ENCODE measurements around the gene SPTBN5.

Gene SPTBN5

DNA sequence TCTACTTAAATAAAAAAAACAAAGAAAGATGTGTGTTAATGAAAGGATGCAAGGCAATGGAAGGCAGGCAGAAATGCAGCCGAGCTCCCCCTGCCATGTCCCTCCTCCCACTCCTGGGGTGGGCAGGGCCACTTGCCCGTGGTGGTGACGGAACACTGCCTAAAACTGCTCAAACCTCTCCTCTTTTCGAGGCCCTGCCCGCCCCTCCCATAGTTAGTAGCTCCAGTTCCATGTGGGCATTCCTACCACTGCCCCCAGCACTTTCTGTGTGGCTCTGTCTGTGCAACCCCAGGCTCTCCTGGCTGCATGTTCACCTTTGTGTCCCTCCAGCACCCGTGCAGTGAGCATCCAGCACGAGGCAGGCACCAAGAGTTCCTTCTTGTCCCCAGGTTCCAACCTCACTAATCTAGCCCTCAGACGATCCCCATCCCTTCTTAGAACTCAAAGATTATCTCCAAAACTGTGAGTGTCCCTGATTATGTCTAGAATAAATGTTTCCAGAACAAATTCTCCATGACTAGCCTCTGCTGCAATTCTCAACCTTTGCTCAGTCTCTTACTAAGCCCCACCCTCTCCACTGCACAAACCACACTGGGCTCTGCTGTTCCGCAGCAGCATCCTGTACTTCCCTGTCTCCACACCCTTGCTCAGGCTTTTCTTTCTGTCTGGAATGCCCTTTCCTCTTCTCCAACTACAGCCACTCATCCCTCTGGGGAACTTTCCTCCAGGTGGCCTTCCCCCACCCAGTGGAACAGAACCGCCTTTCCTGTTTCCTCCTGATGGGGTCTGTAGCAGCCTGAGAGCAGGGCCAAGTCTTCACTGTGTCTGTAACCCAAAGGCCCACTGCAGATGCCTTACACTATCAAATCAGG, 32.6 kb upstream of the SPTBN5 start:
- no peak for DNase-seq (ENCODE audit: low read depth in 3 of 3)

DNA sequence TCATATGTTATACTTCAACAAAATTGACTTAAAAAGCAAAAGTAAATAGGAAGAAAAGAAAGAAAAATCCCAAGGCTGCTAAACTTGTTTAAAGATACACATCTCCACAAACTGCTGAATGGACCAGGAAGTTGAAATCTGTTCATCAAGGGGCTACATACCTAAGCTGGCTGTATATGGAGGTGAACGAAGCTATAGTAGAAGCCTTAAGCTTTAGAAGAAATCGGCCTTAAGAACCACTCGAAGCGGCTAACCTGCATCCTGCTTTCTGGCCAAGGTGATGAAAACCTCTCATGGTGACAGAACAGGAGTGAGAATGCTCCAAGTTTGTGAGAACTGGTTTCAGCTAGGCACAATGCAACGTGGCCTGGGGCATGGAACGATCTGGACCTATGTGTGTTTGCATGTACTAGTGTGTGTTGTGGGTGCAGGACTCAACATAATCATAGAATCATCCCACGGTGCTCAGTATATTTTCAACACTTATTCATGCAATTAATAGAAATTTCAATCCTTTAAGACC, 31.3 kb upstream of the SPTBN5 start:
- no peak for DNase-seq (ENCODE audit: low read depth in 3 of 3)

DNA sequence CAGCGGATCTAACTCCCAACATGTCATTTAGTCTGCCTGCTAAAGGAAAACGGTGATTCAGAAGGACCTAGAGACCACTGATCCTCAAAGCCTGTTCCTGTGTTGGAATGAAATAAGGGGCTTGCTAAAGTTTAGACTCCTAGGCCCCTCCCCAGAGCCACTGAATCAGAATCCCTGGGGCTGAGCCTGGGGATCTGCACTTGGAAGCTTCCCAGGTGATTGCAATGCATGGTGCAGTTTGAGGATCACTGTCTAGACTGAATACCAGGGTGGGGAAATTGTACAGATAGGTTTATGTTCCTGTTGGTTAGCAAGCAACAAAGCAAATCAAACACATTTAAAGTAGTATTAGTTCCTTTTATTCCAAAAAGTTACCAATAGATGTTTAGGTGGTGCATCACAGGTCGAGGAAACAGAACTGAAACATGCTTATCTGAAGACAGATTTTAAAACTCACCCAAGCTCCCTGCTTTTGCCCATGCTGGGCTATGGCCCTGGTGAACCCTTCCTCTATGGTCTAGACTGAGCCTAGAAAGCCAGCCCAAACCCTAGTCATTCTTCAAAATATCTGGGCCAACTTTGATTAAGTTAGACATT, 29.6 kb upstream of the SPTBN5 start:
- no peak for DNase-seq (ENCODE audit: low read depth in 3 of 3)

DNA sequence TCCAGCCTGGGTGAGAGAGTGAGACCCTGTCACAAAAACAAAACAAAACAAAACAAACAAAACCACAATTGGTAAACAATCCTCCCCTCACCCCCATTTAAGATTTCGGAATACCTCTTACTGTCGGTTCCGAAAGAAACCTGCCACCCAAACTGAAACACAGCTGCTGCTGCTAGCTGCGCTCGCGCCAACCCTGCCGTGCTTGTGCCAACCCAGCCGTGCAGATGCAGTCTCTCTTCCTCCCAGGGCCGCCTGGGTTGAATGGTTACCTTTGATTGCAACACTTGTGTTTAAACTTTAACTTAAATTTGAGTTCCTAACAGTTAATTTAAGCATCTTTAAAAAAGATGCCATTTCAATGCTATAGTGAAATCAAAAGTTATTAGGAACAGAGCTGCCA, 28.5 kb upstream of the SPTBN5 start:
- DNase-seq (ENCODE audit: low read depth in 3 of 3) = no peak

DNA sequence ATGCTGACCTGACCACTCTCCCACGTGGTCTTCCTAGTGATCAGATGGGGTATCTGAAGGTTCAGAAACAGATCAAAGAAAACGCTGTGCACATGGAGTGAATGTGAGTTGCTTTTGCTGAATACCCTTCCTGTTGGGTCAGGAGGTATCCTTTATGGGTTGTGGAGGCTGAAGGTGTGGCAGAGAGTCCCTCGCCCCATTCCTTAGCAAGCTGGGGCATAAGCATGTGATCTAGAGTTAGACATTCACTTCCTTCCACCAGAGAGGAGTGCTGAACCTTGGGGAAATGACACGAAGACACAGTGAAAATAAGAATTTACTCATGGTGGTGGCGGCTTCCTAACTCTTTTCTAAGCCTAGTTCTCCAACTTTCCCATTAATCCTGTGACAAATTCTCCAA, 27.8 kb upstream of the SPTBN5 start:
- DNase-seq (ENCODE audit: low read depth in 3 of 3) = no peak

DNA sequence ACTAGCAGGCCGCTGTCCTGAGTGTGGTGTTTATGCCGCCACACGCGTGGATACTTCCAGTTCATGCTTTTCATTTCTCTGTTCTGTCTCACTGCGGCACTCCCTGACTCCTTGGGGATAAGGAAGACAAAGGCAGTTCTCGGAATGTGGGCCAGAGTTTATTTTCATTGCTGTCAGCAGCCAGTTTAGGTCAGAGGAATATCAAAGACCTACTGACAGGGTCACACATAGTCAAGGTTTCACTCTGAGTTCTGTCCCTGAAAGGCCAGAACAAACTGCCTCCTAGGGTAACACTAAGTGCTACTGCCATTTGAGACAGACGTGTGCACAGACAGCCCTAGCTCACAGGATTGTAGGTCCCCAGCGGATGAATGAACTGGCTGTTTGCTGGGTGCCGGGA, 27.3 kb upstream of the SPTBN5 start:
- DNase-seq (ENCODE audit: low read depth in 3 of 3) = no peak

DNA sequence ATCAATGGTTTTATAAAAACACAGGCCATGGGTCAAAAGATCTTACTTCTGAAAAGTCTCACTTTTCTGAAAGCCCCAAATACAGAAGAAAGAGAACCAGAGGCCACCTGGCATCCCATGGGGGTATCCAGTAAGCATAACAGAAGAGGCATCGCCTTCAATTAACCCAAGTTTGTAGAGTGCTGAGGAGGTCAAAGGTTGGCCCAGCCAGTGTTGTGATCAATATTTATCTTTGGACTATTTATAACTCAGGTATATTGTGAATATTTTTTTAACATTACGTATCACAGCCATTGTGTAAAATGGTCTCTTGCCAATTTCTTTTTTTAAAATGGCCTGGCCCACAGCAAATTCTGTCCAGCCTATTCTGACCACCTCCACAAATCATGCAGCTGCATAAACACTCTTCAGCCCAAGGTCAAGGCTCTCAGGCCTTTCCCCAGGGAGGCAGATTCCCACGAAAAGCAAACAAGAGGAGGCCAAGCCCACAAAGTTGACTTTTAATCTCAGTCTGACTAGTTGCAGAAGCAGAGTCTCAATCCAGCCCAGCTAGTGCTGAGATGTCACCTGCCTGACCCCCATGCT, 26.2 kb upstream of the SPTBN5 start:
- no peak for DNase-seq (ENCODE audit: low read depth in 3 of 3)

DNA sequence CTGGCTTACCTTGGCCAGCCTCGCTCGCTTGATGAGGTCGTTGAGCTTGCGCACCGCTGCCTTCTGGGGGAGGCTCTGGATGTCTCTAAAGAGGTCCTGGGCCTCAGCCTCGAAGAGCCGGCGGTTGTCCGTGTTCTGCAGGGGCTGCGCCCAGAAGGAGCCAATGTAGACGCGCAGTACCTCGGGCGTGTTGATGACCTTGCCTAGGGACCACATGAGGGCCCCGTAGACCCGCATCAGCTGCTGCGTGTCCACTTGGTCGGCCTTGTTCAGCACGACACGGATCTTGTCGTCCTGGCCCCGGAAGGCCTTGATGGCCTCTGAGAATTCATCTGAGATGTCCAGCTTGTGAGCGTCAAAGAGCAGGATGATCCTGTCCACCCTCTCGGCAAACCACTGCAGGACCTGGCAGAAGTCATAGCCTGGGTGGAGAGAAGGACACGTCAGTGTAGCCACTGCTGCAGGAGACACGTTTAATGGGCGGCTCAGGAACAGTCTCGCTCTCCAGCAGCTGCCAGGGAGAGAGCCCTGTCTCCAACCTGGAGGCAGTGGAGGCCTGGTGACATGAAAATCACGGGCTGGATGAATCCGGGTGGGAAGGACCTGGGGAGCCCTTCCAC, 25.5 kb upstream of the SPTBN5 start:
- no peak for DNase-seq (ENCODE audit: low read depth in 3 of 3)

DNA sequence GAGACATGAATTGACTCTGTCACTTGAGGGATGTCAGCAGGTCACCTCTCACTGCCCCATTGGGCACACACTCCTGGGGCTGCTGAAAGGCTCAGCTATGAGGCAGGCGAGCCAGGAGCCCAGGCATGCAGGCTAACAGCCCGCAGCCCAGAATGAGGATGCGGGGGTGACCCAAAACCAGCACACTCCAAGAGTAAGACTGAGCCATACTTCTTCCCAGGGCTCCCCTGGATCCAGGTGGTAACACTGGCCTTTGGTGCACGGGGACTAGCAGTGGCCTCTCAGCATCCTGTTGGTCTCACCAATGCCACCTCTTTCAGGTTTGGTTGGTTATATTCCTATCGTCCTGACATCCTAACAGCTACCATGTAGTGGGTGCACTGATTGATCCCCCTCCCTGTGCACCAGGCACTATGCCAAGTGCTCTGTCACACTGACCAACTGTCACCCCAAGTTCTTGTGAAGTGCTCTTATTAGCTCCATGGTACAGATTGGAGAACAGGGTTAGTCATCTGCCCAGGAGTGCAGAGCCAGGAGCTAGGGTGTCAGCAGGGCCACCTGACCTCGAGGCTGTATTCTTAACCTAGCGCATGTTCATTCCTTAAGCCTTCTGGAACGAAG, 24.8 kb upstream of the SPTBN5 start:
- DNase-seq (ENCODE audit: low read depth in 3 of 3) = no peak

DNA sequence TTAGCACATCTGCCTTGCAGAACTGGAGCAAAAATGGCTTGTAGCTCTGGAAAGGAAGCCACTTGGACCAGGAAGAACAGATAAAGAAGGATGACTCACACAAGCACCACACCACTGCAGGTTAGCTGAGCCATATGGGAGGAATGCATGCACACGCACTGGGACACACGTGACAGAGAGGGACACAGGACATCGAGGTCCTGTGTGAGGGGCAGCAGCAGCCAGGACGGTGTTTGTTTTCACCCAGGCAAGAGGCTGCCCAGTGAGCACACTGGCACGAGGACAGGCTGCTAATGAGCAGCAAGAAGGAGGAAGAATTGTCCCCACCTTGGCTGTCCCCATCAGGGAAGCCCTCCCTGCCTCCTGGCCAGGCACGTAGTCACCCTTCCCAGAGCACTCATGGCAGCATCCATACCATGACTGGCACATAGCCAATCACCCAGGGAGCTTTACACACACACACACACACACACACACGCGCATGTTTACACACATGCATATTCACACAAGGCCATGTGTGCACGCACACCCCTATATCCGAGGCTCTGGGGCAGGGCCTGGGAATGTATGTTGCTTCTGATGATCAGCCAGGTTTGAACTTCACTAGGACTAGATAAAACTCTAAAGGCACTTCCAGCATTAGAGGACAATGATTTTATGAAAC, 24.0 kb upstream of the SPTBN5 start:
- no peak for DNase-seq (ENCODE audit: low read depth in 3 of 3)

DNA sequence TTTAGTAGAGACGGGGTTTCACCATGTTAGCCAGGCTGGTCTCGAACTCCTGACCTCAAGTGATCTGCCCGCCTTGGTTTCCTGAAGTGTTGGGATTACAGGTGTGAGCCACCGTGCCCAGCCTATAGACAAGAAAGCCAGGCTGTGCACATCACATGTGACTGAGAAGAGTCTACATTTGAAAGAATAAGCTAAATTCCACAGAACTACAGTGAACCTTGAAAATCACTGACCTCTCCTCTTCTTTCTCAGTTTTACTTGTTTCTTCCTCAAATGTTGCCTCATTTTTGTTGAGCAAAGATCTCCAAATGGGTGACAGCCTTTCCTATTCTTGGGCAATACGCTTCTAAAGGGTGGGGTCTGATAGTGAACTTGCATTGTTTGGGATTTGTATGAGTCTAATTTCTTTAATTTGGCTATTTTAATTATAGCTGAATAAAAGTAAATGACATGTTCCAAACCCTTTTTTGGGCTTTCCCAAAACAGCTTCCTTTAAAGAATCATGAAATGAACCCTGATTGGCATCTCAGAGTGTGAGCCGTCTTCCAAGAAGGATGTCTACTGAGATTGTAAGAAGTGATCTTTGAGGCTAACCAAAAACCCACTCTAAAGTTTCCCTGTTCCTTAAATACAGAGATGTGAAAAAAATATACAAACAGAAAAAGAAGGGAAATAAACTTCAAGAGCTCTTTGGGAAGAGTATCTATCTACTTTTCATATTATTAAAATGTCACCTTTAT, 21.6 kb upstream of the SPTBN5 start:
- DNase-seq (ENCODE audit: low read depth in 3 of 3) = no peak

DNA sequence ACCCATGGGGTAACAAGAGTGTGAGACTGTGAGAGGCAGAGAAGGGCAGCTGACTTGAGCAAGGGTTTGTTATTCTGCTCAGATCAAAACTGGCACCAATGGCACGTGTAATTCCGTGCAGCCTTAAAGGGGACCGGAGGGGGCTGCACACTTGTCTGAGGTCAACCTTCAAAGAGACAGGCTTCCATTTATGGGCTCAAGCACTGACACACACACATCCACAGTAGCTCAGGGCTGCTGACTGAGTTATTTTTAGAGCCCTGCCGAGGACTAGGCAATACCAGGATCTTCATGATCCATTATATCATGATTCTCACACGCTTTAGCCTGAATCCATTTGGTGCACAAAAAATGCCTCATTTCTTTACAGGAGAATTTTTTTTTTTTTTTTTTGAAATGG, 20.6 kb upstream of the SPTBN5 start:
- no peak for DNase-seq (ENCODE audit: low read depth in 3 of 3)

DNA sequence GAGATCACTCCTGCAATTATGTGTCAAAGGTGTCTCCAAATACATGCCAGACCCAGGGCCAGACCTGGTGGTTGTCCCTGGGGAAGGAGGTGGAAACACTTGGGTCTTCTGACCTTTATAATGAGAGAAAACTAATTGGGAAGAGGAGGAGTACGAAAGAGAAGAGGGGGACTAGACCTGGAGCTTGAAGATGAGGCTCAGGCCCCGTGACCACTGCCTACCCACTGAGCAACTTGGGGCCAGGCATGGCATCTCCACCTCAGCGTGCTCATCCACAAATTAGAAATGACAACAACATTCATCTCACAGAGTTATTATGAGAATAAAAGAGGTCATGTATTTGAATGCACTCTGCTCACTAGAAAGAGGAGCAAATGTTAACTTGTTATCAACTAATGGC, 19.4 kb upstream of the SPTBN5 start:
- DNase-seq (ENCODE audit: low read depth in 3 of 3) = no peak

DNA sequence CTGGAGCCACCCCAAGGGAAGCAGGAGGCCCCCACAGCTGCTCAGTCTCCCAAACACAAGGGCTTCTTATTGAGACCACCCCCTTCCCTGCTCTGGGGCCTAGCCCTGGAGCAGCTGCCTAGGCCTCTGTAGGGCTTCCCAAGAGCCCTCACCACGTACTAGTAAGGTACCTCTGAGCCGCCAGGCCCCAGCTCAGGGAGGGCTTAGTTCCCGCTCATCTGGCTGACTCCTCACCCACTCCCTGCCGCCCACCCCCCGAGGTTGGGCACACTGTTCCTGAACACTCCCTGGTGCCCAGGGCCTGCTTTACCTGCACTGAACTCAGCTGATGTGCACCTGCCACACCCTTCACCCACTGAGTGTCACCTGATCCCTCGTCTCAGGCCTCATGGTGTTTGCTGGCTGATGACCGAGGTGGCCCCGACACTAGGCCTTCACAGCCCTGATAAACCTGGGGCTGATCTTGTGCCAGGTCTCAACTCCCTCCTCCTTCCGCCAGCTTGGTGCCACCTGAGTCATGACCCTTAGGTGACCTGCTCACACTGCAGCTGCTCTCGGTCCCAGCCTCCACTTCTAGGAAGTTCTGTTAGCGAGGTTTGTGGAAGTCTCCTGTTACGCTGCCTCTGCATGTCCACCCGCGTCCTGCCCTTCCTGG, 18.0 kb upstream of the SPTBN5 start:
- no peak for DNase-seq (ENCODE audit: low read depth in 3 of 3)

DNA sequence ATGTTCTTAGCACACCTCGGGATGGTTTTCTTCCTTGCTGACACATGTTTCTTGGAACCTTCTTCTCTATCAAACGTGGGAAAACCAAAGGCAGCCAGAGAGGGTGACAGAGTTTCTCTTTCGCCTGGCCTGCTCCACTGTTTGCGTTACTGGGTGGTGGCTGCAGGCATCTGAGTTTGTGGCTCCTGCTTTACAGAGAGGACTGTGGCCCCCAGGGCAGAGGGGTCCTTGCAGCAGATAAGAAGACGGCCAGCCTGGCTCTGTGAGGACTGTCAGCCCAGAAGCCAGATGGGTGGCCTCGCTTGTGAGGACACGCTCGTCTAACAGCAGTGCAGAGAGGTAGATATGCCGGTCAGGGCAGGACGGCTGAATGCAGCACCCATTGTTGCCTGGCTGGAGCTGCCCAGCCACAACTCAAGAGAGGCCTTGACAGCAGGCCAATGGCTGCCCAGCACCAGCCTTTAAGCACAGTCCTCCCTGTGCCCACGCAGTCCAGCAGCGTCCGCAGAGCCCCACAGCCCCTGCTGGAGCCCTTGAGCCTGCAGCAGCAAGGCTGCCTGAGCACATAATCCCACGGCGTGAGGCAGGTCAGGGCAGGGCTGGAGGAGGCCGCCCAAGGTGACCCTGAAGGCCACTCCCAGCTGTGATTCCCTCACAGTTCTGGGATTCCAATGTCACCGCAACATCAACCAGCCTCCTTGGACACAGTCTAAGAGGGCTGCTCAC, 15.0 kb upstream of the SPTBN5 start:
- DNase-seq (ENCODE audit: low read depth in 3 of 3) = no peak

DNA sequence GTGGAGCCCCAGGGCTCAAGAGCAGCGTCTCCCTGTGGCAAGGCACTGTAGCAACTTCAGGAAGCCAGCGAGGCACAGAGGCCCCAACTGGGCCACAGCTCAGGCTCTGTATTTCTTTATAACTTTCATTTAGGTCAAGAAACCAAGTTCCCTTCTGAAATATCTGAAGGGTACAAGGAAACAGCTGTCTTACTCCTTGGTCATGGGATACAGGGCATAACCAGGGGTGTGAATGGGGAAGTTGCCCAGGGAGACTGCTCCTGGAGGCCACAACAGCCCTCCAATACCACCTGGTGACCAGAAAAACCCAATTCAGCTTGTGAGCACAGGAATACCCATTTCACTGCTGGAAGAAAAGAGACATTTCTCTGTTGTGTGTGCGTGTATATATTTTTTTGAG, 13.3 kb upstream of the SPTBN5 start:
- no peak for DNase-seq (ENCODE audit: low read depth in 3 of 3)

DNA sequence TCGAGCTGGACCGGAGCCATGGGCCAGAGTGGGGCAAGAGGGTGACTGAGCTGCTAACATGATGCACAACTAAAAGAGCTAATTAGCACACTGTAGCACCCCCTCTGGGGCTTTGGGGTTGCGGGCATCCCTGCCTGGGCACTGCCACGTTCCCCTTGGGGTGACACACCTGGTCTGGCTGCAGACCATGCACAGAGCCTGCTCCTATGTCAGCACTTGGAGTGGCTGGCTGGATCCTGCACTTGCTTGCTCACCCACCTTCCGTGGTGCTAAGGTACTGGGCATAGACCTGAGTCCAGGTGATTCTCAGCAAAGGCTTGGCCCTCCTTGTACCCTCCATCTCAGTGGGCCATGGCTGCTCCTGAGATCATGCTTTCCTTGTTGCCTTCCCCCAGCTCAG, 12.8 kb upstream of the SPTBN5 start:
- DNase-seq (ENCODE audit: low read depth in 3 of 3) = no peak

DNA sequence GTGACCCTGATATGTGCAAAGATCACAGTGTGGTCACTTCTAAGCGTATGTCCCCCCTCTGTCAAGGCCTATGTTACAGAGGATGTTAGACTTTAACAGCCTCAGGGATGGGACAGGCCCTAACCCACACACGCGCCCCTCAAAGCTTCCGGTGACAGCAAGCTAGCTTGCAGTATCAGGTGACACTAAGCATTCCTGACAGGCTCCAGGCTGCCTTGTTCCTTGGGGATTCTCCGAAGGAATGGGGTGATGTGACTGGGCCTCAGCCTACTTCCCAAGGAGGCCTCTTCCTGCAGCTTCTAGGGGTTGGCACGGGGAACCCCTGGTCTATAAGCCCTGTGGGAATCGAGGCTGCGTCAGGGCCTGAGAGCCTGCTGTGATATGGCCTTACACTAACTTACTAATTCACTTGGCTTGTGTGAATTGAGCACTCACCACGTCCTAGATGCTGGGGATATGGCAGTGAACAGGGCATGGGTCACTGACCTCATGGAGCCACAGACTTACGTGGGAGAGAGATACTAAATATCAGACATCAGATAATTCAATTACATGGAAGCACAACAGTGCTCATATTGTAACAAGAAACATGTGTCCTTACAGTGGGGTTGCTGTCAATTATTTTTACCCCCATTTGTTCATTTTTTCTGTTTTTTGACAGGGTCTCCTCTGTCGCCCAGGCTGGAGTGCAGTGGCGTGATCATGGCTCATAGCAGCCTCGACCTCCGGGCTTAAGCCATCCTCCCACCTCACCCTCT, 11.4 kb upstream of the SPTBN5 start:
- DNase-seq (ENCODE audit: low read depth in 3 of 3) = no peak

DNA sequence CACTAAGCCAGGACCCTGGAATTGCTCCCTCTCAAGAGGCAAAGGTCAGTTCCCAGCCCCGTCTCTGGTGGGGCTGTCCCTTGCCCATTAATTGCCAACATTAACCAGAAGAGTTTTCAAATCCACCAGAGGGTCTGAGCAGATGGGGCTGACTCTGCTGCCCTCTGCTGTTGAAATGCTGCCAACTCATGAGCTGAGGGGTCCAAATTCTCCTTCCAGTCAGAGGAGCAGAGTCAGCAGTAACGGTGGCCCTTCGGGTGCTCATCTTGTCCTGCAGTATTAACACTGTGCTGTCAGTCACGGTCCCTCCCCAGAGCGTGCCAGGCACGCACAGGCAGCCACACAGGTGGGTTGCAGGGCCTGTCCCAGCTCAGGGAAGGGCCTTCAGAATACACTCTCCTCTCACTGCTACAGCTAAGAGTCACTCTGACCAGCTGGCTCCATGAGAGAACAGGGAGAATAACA, 10.7 kb upstream of the SPTBN5 start:
- DNase-seq (ENCODE audit: low read depth in 3 of 3) = peak; percentile 39 to 54 (median 44)
